ENCODE data around the gene MYL5. TPM values are rescaled to one million over a fixed set of nuclear protein-coding genes. Genes with fewer than 3 reads are reported as not detected.
A peak's percentile ranks its signal among the peaks of the same experiment; 100 is the strongest.

Gene MYL5
- total RNA-seq, 4 donors from 2014 or later, result 5.2 to 32.8 (median 12.9) TPM

- H3K27me3 ChIP-seq, result peaks cover 0 to 6% of the 10 kb centered on the region in 2 donors
- no peak overlapping the region for H3K27ac ChIP-seq
- H3K4me1 ChIP-seq, result peaks cover 0 to 63% (median 16%) of the 10 kb centered on the region in 4 donors
- DNase-seq (ENCODE audit: low spot score in 2 of 2), result no peak
- no peaks in the 10 kb centered on the region for H3K9me3 ChIP-seq
- no peak for TF ChIP-seq EP300 (IDR thresholded peaks at IDR 0.05)
- TF ChIP-seq POLR2A (IDR thresholded peaks at IDR 0.05), result no peak
- no peak for TF ChIP-seq CTCF (IDR thresholded peaks at IDR 0.05)
- WGBS, 2 donors, result 89 to 90% methylated on average over 20 to 22 of the region's 37 CpGs
- no peaks in the 10 kb centered on the region for H3K36me3 ChIP-seq
- no peak overlapping the region for H3K4me3 ChIP-seq
Measured at GRCh38 chr4:685679-686412, 11.5 kb downstream of the MYL5 start.

- Histone ChIP-seq H3K4me1 (peaks cover 0 to 58% (median 14%) of the 10 kb centered on the region in 4 donors), H3K27me3 (peaks cover 0 to 6% of the 10 kb centered on the region in 2 donors), H3K9me3 (no peaks in the 10 kb centered on the region), H3K36me3 (no peaks in the 10 kb centered on the region), H3K27ac (peak overlapping the region in 3 of 4 donors; percentile 45 to 82 (median 58)), H3K4me3 (no peak overlapping the region)
- 87 to 91% methylated on average over 17 to 27 of the region's 31 CpGs for WGBS, 2 donors
- DNase-seq (ENCODE audit: low spot score in 2 of 2), result no peak
- TF ChIP-seq EP300 (IDR thresholded peaks at IDR 0.05) (no peak), CTCF (IDR thresholded peaks at IDR 0.05) (no peak), POLR2A (IDR thresholded peaks at IDR 0.05) (no peak)
Measured at GRCh38 chr4:686413-687040, 12.2 kb downstream of the MYL5 start.

GRCh38 chr4:687048-687970 is 13.0 kb downstream of the MYL5 start:
- H3K4me1 ChIP-seq, result peaks cover 0 to 52% (median 14%) of the 10 kb centered on the region in 4 donors
- peaks cover 0 to 6% of the 10 kb centered on the region in 2 donors for H3K27me3 ChIP-seq
- TF ChIP-seq CTCF (IDR thresholded peaks at IDR 0.05), result no peak
- TF ChIP-seq EP300 (IDR thresholded peaks at IDR 0.05), result peak in 1 of 2 donors; percentile 53
- TF ChIP-seq POLR2A (IDR thresholded peaks at IDR 0.05), result peak in 1 of 2 donors; percentile 21
- no peaks in the 10 kb centered on the region for H3K9me3 ChIP-seq
- no peaks in the 10 kb centered on the region for H3K36me3 ChIP-seq
- 67 to 74% methylated on average over 21 to 30 of the region's 38 CpGs for WGBS, 2 donors
- peak overlapping the region in 1 of 4 donors; percentile 32 for H3K4me3 ChIP-seq
- DNase-seq (ENCODE audit: low spot score in 2 of 2), result peak; percentile 80 to 81
- H3K27ac ChIP-seq, result peak overlapping the region in 3 of 4 donors; percentile 76 to 87 (median 82)

GRCh38 chr4:687971-688853 is 13.9 kb downstream of the MYL5 start:
- TF ChIP-seq POLR2A (IDR thresholded peaks at IDR 0.05) (no peak), EP300 (IDR thresholded peaks at IDR 0.05) (no peak), CTCF (IDR thresholded peaks at IDR 0.05) (no peak)
- H3K36me3 ChIP-seq, result no peaks in the 10 kb centered on the region
- H3K4me1 ChIP-seq, result peaks cover 0 to 48% (median 14%) of the 10 kb centered on the region in 4 donors
- DNase-seq (ENCODE audit: low spot score in 2 of 2), result no peak
- H3K27me3 ChIP-seq, result peaks cover 0 to 6% of the 10 kb centered on the region in 2 donors
- H3K27ac ChIP-seq, result peak overlapping the region; percentile 57 to 87 (median 79)
- no peaks in the 10 kb centered on the region for H3K9me3 ChIP-seq
- 83 to 92% methylated on average over 12 to 16 of the region's 26 CpGs for whole genome bisulfite sequencing, 2 donors
- peak overlapping the region; percentile 21 to 55 (median 38) for H3K4me3 ChIP-seq

Measured in tibial nerve (tissue), 4 donors.